Measurements from ENCODE around the gene SUN5. TPM values are rescaled to one million over a fixed set of nuclear protein-coding genes. Genes with fewer than 3 reads are reported as not detected.

The SUN5 gene
- total and polyA plus RNA-seq, 2 donors (not counting 3 experiments of a cell fraction or from before 2014, with no cell fraction given) = not detected

- intact Hi-C loops (cut with micrococcal nuclease) = no loop called here
- Histone ChIP-seq H3K27ac (ENCODE audit: insufficient read depth, low read depth, low read length) (no peak overlapping the region), H3K27me3 (ENCODE audit: control insufficient read depth in 2 of 2, insufficient read depth in 2 of 2, low read length in 2 of 2) (no peaks in the 10 kb centered on the region), H3K4me2 (ENCODE audit: insufficient read depth, low read length) (no peak overlapping the region), H3K9me1 (replicated peaks; ENCODE audit: control insufficient read depth, extremely low read depth, insufficient read depth, low read length) (no peaks in the 10 kb centered on the region), H3K36me3 (ENCODE audit: control insufficient read depth in 2 of 2, extremely low read depth in 1 of 2, insufficient read depth in 2 of 2, low read length in 2 of 2) (no peaks in the 10 kb centered on the region), H3K9ac (replicated peaks; ENCODE audit: extremely low read depth, insufficient read depth, low read length) (no peak overlapping the region), H3K4me3 (replicated peaks in 1 of 3; ENCODE audit: insufficient read depth in 1 of 3, low read depth in 1 of 3, low read length in 3 of 3) (no peak overlapping the region), H3K4me1 (ENCODE audit: control insufficient read depth, extremely low read depth, insufficient read depth, low read length) (no peaks in the 10 kb centered on the region), H3K79me2 (ENCODE audit: control insufficient read depth, insufficient read depth, low read length) (no peaks in the 10 kb centered on the region), H2AFZ (ENCODE audit: low read depth, low read length) (no peak overlapping the region), H4K20me1 (replicated peaks; ENCODE audit: control insufficient read depth, extremely low read depth, insufficient read depth, low read length) (no peaks in the 10 kb centered on the region), H3K9me3 (replicated peaks; ENCODE audit: control insufficient read depth, insufficient read depth, low read length) (no peaks in the 10 kb centered on the region)
- TF ChIP-seq CTCF (IDR thresholded peaks at IDR 0.05; ENCODE audit: extremely low read depth in 1 of 2, insufficient read depth in 1 of 2, low read depth in 1 of 2, low read length in 2 of 2) (no peak), EZH2 (IDR thresholded peaks at IDR 0.05; ENCODE audit: borderline replicate concordance, low read depth, low read length, severe bottlenecking) (no peak), MAX (IDR thresholded peaks at IDR 0.05; ENCODE audit: insufficient read depth, insufficient read length) (no peak), JUN (IDR thresholded peaks at IDR 0.05; ENCODE audit: borderline replicate concordance, insufficient read depth, insufficient read length, low read depth) (no peak), POLR2AphosphoS5 (IDR thresholded peaks at IDR 0.05; ENCODE audit: insufficient read depth, low read depth, low read length) (no peak), GATA2 (IDR thresholded peaks at IDR 0.05; ENCODE audit: insufficient read depth, insufficient read length, low read depth, low read length) (no peak)
- no peak for FAIRE-seq
- POLR2A ChIA-PET = no interaction called here
- dilution Hi-C loops (cut with MboI; ENCODE audit: extremely low pct_ligation_motif_present, low sequenced_read_pairs) = no loop called here
- CTCF ChIA-PET = interaction anchor here (1.5 kb wide), 1 partner anchor 57 kb away, joined by 4 read pairs; no protein-coding TSS in a partner anchor
- BruUV-seq (replicated peaks) = no TSS peak
- no peak for DNase-seq (ENCODE audit: low read depth, low spot score)
Observed at GRCh38 chr20:33010674-33011449, 6.6 kb upstream of the SUN5 start.
